Measurements from ENCODE around the gene LETM1. TPM values are rescaled to one million over a fixed set of nuclear protein-coding genes. Genes with fewer than 3 reads are reported as not detected.

LETM1 gene
- total and polyA plus RNA-seq, 10 donors, result 6.5 to 47.7 (median 34.7) TPM

DNA sequence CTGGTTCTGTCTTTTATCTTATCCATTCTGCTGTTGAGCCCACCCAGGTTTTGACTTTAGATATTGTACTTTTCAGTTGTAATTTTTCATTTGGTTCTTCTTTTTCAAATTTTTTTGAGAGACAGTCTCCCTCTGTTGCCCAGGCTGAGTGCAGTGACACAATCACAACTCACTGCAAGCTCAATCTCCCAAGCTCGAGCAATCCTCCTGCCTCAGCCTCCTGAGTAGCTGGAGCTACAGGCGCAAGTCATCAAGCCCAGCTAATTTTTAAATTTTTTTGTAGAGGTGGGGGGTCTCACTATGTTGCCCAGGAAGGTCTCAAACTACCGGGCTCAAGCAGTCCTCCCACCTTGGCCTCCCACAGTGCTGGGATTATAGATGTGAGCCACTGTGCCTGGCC is 25.7 kb downstream of the LETM1 start:
- Histone ChIP-seq H3K9me3 (no peaks in the 10 kb centered on the region), H3K27me3 (replicated peaks in 1 of 7) (no peaks in the 10 kb centered on the region), H3K4me1 (peaks cover 0 to 25% (median 14%) of the 10 kb centered on the region in 6 donors), H3K36me3 (peaks cover 0 to 78% (median 63%) of the 10 kb centered on the region in 6 donors), H3K27ac (no peak overlapping the region), H3K4me3 (no peak overlapping the region)
- TF ChIP-seq, protein P1, sequence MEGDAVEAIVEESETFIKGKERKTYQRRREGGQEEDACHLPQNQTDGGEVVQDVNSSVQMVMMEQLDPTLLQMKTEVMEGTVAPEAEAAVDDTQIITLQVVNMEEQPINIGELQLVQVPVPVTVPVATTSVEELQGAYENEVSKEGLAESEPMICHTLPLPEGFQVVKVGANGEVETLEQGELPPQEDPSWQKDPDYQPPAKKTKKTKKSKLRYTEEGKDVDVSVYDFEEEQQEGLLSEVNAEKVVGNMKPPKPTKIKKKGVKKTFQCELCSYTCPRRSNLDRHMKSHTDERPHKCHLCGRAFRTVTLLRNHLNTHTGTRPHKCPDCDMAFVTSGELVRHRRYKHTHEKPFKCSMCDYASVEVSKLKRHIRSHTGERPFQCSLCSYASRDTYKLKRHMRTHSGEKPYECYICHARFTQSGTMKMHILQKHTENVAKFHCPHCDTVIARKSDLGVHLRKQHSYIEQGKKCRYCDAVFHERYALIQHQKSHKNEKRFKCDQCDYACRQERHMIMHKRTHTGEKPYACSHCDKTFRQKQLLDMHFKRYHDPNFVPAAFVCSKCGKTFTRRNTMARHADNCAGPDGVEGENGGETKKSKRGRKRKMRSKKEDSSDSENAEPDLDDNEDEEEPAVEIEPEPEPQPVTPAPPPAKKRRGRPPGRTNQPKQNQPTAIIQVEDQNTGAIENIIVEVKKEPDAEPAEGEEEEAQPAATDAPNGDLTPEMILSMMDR (IDR thresholded peaks at IDR 0.05 in 8 of 11, conservative IDR thresholded peaks at IDR 0.05 in 3 of 11), result no peak
- TF ChIP-seq POLR2A (IDR thresholded peaks at IDR 0.05) (no peak), POLR2AphosphoS5 (IDR thresholded peaks at IDR 0.05) (no peak)
- intact Hi-C loops (cut with DNase I; ENCODE audit: low total_unique reads), result no loop called here
- 89 to 96% (median 94%) methylated on average over 3 of the region's 3 CpGs for WGBS, 5 donors
- no peak for DNase-seq

DNA sequence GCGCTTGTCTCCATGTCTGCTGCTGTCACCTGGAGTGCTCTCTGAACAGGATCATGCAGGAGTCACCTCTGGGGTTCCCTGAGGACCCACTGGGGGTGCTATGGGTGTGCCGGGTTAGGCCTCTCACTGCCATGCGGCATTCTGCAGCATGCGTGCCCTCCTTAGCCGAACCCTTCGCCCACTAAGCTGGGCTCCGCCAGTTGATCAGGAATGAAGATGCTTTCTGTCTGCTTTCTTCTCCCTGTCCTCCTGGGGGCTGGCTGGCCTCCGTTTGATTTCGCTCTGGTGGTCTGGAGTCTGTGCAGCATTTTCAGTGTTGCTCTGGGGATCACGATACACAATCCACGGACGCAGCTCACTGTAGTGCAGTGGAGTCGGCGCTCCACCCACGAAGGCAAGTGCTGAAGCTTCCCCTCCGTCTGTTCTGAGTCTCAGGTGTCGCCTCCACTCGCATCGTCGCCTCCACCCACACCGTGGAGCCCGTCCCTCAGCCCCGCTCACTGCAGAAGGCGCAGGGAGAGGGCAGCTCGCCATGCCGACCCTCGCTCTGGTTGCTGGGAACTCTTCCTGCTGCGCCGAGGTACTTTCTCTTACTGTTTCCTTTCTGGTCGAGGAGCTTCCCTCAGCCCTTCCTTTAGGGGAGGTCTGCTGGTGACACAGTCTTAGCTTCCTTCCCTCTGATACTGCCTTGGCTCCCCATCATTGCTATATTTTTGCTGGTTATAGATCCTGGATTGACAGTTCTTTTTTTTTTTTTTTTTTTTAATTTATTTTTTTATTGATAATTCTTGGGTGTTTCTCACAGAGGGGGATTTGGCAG is 29.2 kb downstream of the LETM1 start:
- Histone ChIP-seq H3K9me3 (no peaks in the 10 kb centered on the region), H3K36me3 (peaks cover 5 to 78% (median 62%) of the 10 kb centered on the region in 6 donors), H3K4me3 (peak overlapping the region in 2 of 8 donors; percentile 13 to 34), H3K4me1 (no peaks in the 10 kb centered on the region), H3K27ac (peak overlapping the region in 1 of 8 donors; percentile 46), H3K27me3 (replicated peaks in 1 of 7) (no peaks in the 10 kb centered on the region)
- TF ChIP-seq POLR2A (IDR thresholded peaks at IDR 0.05) (no peak), POLR2AphosphoS5 (IDR thresholded peaks at IDR 0.05) (peak in 2 of 3 donors; percentile 39 to 54)
- 84 to 89% (median 85%) methylated on average over 30 of the region's 30 CpGs for WGBS, 5 donors
- DNase-seq, result no peak
- intact Hi-C loops (cut with DNase I; ENCODE audit: low total_unique reads), result no loop called here

DNA sequence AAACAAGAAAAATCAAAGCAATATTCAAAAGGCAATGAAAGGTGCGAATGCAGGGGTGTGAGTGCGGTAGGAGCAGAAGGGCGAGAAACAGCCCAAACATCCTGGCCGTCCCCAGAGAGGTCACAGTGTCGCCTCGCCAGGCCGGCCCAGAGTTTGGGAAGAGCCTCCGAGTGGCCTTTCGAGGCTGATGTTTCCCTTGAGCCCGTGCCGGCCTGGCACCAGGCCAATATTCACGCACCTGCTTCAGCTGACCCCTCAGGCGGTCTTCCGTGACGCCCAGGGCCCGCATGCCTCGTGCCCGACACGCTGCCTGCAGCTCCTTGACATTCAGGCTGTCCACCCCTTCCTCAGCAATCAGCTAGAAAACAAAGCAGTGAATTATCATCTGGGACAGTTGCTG is 30.6 kb downstream of the LETM1 start:
- H3K36me3 ChIP-seq, result peaks cover 5 to 79% (median 61%) of the 10 kb centered on the region in 6 donors
- H3K9me3 ChIP-seq, result no peaks in the 10 kb centered on the region
- intact Hi-C loops (cut with DNase I; ENCODE audit: low total_unique reads), result no loop called here
- no peak overlapping the region for H3K4me3 ChIP-seq
- TF ChIP-seq, protein P1 (IDR thresholded peaks at IDR 0.05 in 8 of 11, conservative IDR thresholded peaks at IDR 0.05 in 3 of 11), result no peak
- peak in 1 of 3 donors; percentile 18 for TF ChIP-seq POLR2AphosphoS5 (IDR thresholded peaks at IDR 0.05)
- no peak overlapping the region for H3K27ac ChIP-seq
- no peaks in the 10 kb centered on the region for H3K4me1 ChIP-seq
- 90 to 96% (median 91%) methylated on average over 15 to 19 of the region's 19 CpGs for WGBS, 5 donors
- no peaks in the 10 kb centered on the region for H3K27me3 ChIP-seq (replicated peaks in 1 of 7)
- DNase-seq, result no peak

DNA sequence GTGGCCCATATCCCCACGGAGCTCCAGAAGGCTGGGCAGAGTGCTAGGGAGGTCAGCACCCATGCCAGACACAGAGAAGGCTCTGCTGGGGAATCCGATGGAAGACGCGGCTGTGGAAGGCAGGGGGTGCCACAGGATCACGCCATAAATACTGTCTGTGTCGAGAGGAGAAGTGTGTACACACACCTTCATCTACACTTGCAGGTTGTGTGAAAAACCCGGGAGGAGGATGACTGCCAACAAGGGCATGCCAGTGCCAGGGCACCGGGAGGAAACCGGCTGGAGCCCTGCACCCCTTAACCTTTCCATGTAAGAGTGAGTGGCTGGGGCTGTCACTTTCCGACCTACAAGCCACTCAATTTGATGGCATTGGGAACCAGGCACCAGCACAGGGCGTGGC is 31.2 kb downstream of the LETM1 start:
- 85 to 93% (median 90%) methylated on average over 10 to 11 of the region's 11 CpGs for WGBS, 5 donors
- DNase-seq, result no peak
- H3K4me3 ChIP-seq, result no peak overlapping the region
- no peaks in the 10 kb centered on the region for H3K27me3 ChIP-seq (replicated peaks in 1 of 7)
- H3K4me1 ChIP-seq, result no peaks in the 10 kb centered on the region
- no peak overlapping the region for H3K27ac ChIP-seq
- peaks cover 5 to 79% (median 61%) of the 10 kb centered on the region in 6 donors for H3K36me3 ChIP-seq
- TF ChIP-seq POLR2AphosphoS5 (IDR thresholded peaks at IDR 0.05) (no peak), POLR2A (IDR thresholded peaks at IDR 0.05) (no peak)
- TF ChIP-seq, protein P1 (IDR thresholded peaks at IDR 0.05 in 8 of 11, conservative IDR thresholded peaks at IDR 0.05 in 3 of 11), result no peak
- H3K9me3 ChIP-seq, result no peaks in the 10 kb centered on the region
- intact Hi-C loops (cut with DNase I; ENCODE audit: low total_unique reads), result no loop called here
